HEK293 (cell line): ENCODE results near the gene PSTK.

Source experiments
- CTCF ChIP-seq: fragments of 450-650 bp; formaldehyde crosslinking; IDR thresholded peaks from 2 replicates; pipeline ENCODE4 v1.5.1; 2016; ENCODE audit warnings: missing biosample characterization, missing genetic modification characterization
- KLF16 ChIP-seq: fragments of 450-650 bp; formaldehyde crosslinking; IDR thresholded peaks from 2 replicates; pipeline ENCODE4 v1.5.1; 2017; ENCODE audit warnings: missing biosample characterization, missing genetic modification characterization
- REST ChIP-seq: fragments of 450-650 bp; formaldehyde crosslinking; IDR thresholded peaks from 2 replicates; pipeline ENCODE4 v1.5.1; 2016; ENCODE audit warnings: missing biosample characterization, missing genetic modification characterization
- SP2 ChIP-seq: fragments of 450-650 bp; formaldehyde crosslinking; IDR thresholded peaks from 2 replicates; pipeline ENCODE4 v1.5.1; 2016; ENCODE audit warnings: missing biosample characterization, missing genetic modification characterization
- SP3 ChIP-seq: fragments of 450-650 bp; formaldehyde crosslinking; IDR thresholded peaks from 2 replicates; pipeline ENCODE4 v1.5.1; 2016; ENCODE audit warnings: missing biosample characterization, missing genetic modification characterization
- YY1 ChIP-seq: fragments of 450-650 bp; formaldehyde crosslinking; IDR thresholded peaks from 2 replicates; pipeline ENCODE4 v1.5.1; 2018; ENCODE audit warnings: missing biosample characterization, missing genetic modification characterization
- ZBTB11 ChIP-seq: fragments of 450-650 bp; formaldehyde crosslinking; conservative IDR thresholded peaks from 2 replicates; pipeline ENCODE4 v1.5.1; 2016; ENCODE audit warnings: low read depth, missing biosample characterization, missing genetic modification characterization
- ZBTB49 ChIP-seq: fragments of 450-650 bp; formaldehyde crosslinking; IDR thresholded peaks from 2 replicates; pipeline ENCODE4 v1.5.1; 2016; ENCODE audit warnings: missing biosample characterization, missing genetic modification characterization, low read depth
- ZNF18 ChIP-seq: fragments of 450-650 bp; formaldehyde crosslinking; IDR thresholded peaks from 2 replicates; pipeline ENCODE4 v1.5.1; 2016; ENCODE audit warnings: missing biosample characterization, missing genetic modification characterization
- ZNF19 ChIP-seq: fragments of 450-650 bp; formaldehyde crosslinking; IDR thresholded peaks from 2 replicates; pipeline ENCODE4; 2016; ENCODE audit warnings: missing biosample characterization, missing genetic modification characterization, low read depth
- ZNF302 ChIP-seq: fragments of 450-650 bp; formaldehyde crosslinking; IDR thresholded peaks from 2 replicates; pipeline ENCODE4 v1.5.1; 2016; ENCODE audit warnings: missing biosample characterization, missing genetic modification characterization, low read depth
- ZNF416 ChIP-seq: fragments of 450-650 bp; formaldehyde crosslinking; IDR thresholded peaks from 2 replicates; pipeline ENCODE4 v1.5.1; 2016; ENCODE audit warnings: missing biosample characterization, missing genetic modification characterization
- ZNF433 ChIP-seq: fragments of 450-650 bp; formaldehyde crosslinking; IDR thresholded peaks from 2 replicates; pipeline ENCODE4 v1.5.1; 2016; ENCODE audit warnings: missing biosample characterization, missing genetic modification characterization, low read depth

GRCh38 chr10:122962405-122962804 is 17.8 kb upstream of the PSTK start:
- no peak for TF ChIP-seq REST
- no peak for TF ChIP-seq YY1 (tag by site-specific recombination)
- TF ChIP-seq KLF16 = no peak
- TF ChIP-seq ZNF433 (tag by site-specific recombination) = no peak
- no peak for TF ChIP-seq ZNF19 (tag by site-specific recombination)
- no peak for TF ChIP-seq CTCF (tag by site-specific recombination)
- TF ChIP-seq ZNF416 = no peak
- TF ChIP-seq ZNF302 (tag by site-specific recombination) = no peak
- no peak for TF ChIP-seq ZBTB49
- no peak for TF ChIP-seq ZNF18
- no peak for TF ChIP-seq SP2 (tag by site-specific recombination)
- no peak for TF ChIP-seq SP3 (tag by site-specific recombination)
- no peak for TF ChIP-seq ZBTB11 (tag by site-specific recombination)
